HepG2 (cell line): Measurements from ENCODE around the gene DAZAP1. TPM values are rescaled to one million over a fixed set of nuclear protein-coding genes. Genes with fewer than 3 reads are reported as not detected.

Experiments used
- GABPB1 ChIP-seq: IDR thresholded peaks from 2 replicates; pipeline ENCODE4 v1.6.1; 2016; ENCODE audit warnings: mild to moderate bottlenecking, missing genetic modification reagents, moderate library complexity, missing compliant biosample characterization
- HHEX ChIP-seq: IDR thresholded peaks from 2 replicates; pipeline ENCODE4 v1.6.1; 2016; ENCODE audit warnings: control low read depth
- HMGA1 ChIP-seq: sonication (generic); formaldehyde crosslinking; conservative IDR thresholded peaks from 2 replicates; pipeline ENCODE4 v1.4.0; 2020; ENCODE audit warnings: missing genetic modification reagents
- HMGXB4 ChIP-seq, 2 experiments: sonication (generic) in 1 of 2; formaldehyde crosslinking in 1 of 2; IDR thresholded peaks; 2 replicates each; pipeline versions ENCODE4 v1.4.0 to v1.6.1; 2018 to 2020; ENCODE audit warnings: missing genetic modification reagents in 2 of 2, borderline replicate concordance in 1 of 2, low read depth in 1 of 2, mild to moderate bottlenecking in 1 of 2, missing biosample characterization in 1 of 2
- MAFF ChIP-seq: IDR thresholded peaks from 2 replicates; pipeline ENCODE4 v1.6.1; 2011; ENCODE audit warnings: low read depth, low read length, improper control_type of control experiment
- MED1 ChIP-seq: sonication (generic); formaldehyde crosslinking; IDR thresholded peaks from 2 replicates; pipeline ENCODE4 v1.4.0; 2020; ENCODE audit warnings: missing genetic modification reagents
- RORA ChIP-seq: sonication (generic); formaldehyde crosslinking; IDR thresholded peaks from 2 replicates; pipeline ENCODE4 v1.5.0; 2020; ENCODE audit warnings: mild to moderate bottlenecking, missing genetic modification reagents, moderate library complexity
- SALL1 ChIP-seq: sonication (generic); formaldehyde crosslinking; IDR thresholded peaks from 2 replicates; pipeline ENCODE4 v1.8.0; 2022; ENCODE audit warnings: mild to moderate bottlenecking, missing genetic modification reagents
- SIX1 ChIP-seq: sonication (generic); formaldehyde crosslinking; IDR thresholded peaks from 2 replicates; pipeline ENCODE4 v1.4.0; 2020; ENCODE audit warnings: missing genetic modification reagents, borderline replicate concordance
- SRSF4 ChIP-seq: fragments of 200-400 bp; formaldehyde crosslinking; IDR thresholded peaks from one replicate; pipeline ENCODE4 v1.6.1; 2018; ENCODE audit warnings: mild to moderate bottlenecking, low read depth, low read length, moderate library complexity; ENCODE audit not compliant: poor library complexity, severe bottlenecking
- ZBTB2 ChIP-seq: sonication (generic); formaldehyde crosslinking; IDR thresholded peaks from 2 replicates; pipeline ENCODE4 v1.8.0; 2022; ENCODE audit warnings: low read depth, missing genetic modification reagents
- ZBTB20 ChIP-seq: sonication (generic); formaldehyde crosslinking; IDR thresholded peaks from 2 replicates; pipeline ENCODE4 v1.8.1; 2023; ENCODE audit warnings: missing genetic modification reagents, low read depth, mild to moderate bottlenecking, borderline replicate concordance
- ZFP36 ChIP-seq: fragments of 150-350 bp; IDR thresholded peaks from 2 replicates; pipeline ENCODE4 v1.6.1; 2018; ENCODE audit warnings: borderline replicate concordance, low read length, low read depth; ENCODE audit not compliant: partially characterized antibody
- ZMYM3 ChIP-seq: sonication (generic); formaldehyde crosslinking; IDR thresholded peaks from 2 replicates; pipeline ENCODE4 v1.5.1; 2020; ENCODE audit warnings: mild to moderate bottlenecking, missing genetic modification reagents
- ZNF142 ChIP-seq: sonication (generic); formaldehyde crosslinking; IDR thresholded peaks from 2 replicates; pipeline ENCODE4 v1.4.0; 2020; ENCODE audit warnings: missing genetic modification reagents
- ZNF503 ChIP-seq: sonication (generic); formaldehyde crosslinking; IDR thresholded peaks from 2 replicates; pipeline ENCODE4 v1.4.0; 2020; ENCODE audit warnings: missing genetic modification reagents
- polyA plus RNA-seq, 8 experiments: library from polyadenylated mRNA; depleted of rRNA in 3 of 8; stranded (reverse) in 7 of 8; unstranded in 1 of 8; fragments of >200 nt; fragmentation: Illumina TruSeq in 4 of 8; extraction: Trizol in 4 of 8; gene quantifications; 2 replicates each; pipeline versions ENCODE4 v1.2.1 to v1.2.3, GENCODE V29; 2011 to 2016; ENCODE audit warnings: low read depth in 4 of 8, missing spikeins in 1 of 8, mixed read lengths in 1 of 8; ENCODE audit not compliant: insufficient read depth in 1 of 8
- total RNA-seq, 5 experiments: library from RNA; depleted of rRNA; stranded (reverse); fragments of >200 nt; fragmentation: Illumina TruSeq; extraction: Trizol; gene quantifications; 2 replicates each; pipeline ENCODE4 v1.2.3, GENCODE V29; 2016; ENCODE audit warnings: low read depth in 1 of 5

The DAZAP1 gene
- total and polyA plus RNA-seq, 2 of the 13 experiments (the other 11 are each of a cell fraction or from before 2014, with no cell fraction given), result 63.3 to 79.2 TPM

- TF ChIP-seq HMGXB4 (CRISPR knock-in tag; IDR thresholded peaks at IDR 0.05; ENCODE audit: borderline replicate concordance in 1 of 2, low read depth in 1 of 2) (no peak; a peak in 1 of 4 replicates), ZBTB20 (CRISPR knock-in tag) (0 out of 2 replicates have a peak, but pooled peaks have one; percentile 51), SIX1 (CRISPR knock-in tag) (no peak), HMGA1 (no peak), RORA (CRISPR knock-in tag) (no peak), ZMYM3 (CRISPR knock-in tag) (peak; percentile 17; the same call in 1 of the 2 replicates), ZNF503 (CRISPR knock-in tag) (no peak), ZFP36 (no peak), SALL1 (peak; percentile 48; the same call in 1 of the 2 replicates), SRSF4 (no peak), ZBTB2 (CRISPR knock-in tag) (0 out of 2 replicates have a peak, but pooled peaks have one; percentile 31), HHEX (CRISPR knock-in tag) (no peak), ZNF142 (no peak), GABPB1 (CRISPR knock-in tag) (peak; percentile 20; the same call in 1 of the 2 replicates), MAFF (no peak), MED1 (CRISPR knock-in tag) (no peak)
Measured at GRCh38 chr19:1402411-1403070, 4.8 kb upstream of the DAZAP1 start (continued).
